Activated CD8-positive, alpha-beta memory T cell treated with anti-CD3 and anti-CD28 coated beads, Interleukin-2, amount 50 U/mL, for 48 hours (primary cell): ENCODE measurements around the gene SMIM35.

ENCODE experiments used
- DNase-seq: peaks from one replicate; pipeline ENCODE4 v3.0.0-alpha.2; 2020

The SMIM35 gene

DNA sequence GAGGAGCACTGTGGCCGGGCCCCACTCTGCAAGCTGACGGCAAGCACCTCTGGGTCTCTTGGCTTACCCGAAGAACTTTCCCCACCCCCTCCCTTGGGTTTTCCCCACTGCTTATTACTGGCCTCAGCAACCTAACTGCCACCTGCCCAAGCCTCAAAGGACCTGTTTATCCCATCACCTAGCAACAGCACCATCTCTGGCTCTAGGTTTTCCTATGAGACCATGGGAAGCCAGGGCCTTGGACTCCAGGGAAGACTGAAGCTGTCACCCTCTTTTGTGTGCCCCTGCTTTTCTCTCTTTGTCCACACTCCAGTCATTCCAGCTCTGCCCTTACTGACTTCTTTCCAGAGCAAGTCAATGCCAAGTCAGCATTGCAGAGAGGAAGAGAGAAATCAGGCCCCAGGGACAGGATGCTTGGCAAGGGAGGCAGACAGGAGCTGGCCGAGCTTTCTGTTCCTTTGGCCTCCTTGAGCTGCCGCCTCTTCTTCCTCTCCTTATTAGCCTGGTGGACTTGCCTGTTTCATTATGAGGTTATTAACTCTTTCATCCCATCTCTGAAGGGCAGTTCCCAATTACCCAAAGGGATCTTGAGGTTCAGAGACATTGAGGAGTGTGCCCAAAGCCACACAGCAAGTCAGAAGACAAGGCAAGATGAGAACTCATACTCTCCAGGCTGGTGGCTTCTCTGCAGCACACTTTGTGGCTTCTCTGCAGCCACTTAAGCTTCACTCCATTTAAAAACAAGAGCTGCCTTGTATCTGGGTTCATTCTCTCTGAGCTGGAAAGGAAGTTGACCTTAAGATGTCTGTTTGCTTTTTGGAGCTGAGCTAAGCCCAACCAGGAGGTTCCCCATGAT lies at the start of gene SMIM35:
Gene SMIM35 (minus strand): TSS at position 51 of the 856 bp plus-strand sequence. CDS start 206 bp downstream, outside the sequence.
- no peak for DNase-seq

DNA sequence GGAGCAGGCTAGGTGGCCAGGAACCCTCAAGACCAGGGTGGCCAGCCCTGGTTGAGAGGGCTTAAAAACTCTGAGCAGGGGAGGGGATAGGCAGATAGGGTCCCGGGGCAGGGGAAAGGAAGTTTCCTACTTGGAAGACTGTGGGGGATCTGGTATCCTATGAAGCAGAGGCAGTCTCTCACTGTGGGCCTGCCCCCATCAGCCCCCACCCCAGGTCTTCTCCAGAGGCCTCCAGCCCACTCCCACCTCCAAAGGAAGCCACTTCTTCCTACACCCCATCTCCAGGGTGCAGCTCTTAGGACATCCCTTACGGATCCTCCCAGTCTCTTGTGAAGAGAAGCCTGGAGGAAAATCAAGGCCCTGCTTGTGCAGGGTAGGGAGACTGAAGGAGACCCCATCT lies 49.6 kb upstream of the SMIM35 start:
- DNase-seq: no peak

DNA sequence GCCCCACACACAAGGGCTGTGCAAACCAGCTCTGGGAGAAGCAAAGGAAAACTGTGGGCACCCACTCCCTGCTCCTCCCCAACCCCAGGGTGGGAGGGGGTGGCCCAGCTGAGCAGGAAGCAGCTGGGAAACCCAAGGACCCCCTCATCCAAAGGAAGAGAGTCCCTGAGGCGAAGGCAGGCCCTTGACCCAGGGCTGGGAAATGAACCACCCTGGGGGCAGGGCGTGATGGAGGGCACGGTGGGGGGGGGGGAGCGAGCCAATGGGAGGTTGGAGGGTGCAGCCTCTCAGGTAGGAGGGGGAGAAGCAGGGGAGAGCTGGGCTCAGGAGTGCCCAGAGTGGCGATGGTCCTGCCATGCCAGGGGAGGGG lies 49.0 kb upstream of the SMIM35 start:
- DNase-seq: no peak

DNA sequence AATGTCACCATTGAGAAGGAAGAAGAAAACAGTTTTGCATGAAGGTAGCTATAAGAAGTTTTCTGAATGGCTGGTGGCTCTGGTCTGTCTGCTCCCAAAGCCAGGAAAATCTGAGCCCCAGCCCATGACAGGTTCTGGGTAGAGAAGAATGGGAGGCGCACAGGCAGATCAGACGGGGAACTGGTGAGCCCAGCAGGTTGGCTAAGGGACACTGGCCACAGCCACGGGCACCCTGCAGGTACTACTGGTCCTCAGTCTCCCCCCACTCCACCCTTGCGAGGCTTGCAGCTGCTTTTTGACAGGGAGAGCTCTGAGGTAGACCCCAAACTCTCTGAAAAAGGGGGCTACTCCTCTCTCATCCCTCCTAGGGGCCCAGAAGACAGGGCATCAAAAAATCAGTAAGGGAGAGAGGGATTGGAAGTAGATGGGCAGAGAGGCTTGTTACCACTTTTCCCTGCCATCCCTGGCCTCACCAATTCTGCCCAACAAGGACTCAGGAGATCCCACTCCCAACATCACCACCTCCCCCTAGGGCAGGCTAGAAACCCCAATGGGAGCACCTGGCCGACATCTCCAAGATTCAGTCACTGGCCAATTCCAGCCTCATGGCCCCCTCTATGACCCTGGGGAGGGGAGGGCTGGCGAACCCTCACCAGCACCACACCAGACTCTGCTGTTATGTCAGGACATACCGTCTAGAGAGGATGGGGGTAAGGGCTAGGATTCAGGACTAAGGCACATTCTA lies 48.5 kb upstream of the SMIM35 start:
- DNase-seq: no peak

DNA sequence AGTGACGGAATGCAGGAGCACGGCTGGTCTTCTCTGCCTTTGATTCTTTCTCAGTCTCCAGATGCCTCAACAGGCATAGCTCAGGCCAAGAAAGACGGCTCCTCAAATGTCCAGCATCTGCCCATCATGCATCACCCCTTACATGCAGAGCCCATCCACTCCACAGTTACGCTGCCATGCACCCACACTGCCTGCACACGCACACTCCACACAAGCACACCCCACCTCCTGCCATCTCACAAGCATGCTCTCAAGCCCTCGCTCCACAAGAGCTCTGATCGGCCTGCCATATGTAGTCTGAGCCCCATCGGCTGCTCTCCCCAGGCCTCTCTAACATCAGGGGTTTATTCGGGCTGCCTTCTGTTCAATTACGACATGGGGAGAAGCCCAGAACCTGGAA lies 47.1 kb upstream of the SMIM35 start:
- DNase-seq: no peak

DNA sequence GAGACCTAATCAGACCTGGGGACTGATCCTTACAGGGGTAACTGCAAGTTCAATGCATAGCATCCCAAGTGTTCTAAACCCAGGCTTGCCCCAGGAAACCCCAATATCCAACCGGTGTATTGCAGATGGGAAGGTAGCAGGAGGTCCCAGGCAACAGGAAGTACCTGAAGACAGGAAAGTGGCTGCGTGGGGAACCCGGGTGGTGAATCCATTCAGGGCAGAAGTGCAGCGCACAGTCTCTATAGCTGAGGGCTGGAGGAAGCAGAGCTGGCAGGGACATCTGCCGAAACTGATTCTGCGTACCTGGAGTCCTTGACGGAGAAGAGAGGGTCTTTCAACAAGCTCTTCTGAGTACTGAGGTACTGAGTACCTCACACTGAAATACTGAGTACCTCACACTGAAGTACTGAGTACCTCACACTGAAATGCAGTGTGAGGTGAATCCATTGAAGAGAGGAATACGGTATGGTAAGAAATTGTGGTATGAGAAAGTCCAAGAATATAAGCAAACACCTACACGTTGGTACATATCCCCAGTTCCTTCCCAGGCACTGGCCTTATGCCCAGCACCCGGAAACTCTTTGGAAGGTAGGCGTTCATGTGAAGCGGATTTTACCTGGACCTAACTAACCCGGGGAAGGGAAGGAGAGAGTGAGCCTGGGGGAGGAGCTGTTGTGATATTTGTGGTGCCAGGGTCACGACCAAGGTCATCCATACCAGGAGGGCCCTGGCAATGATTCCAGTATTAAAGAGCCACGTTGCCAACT lies 45.8 kb upstream of the SMIM35 start:
- DNase-seq: no peak

DNA sequence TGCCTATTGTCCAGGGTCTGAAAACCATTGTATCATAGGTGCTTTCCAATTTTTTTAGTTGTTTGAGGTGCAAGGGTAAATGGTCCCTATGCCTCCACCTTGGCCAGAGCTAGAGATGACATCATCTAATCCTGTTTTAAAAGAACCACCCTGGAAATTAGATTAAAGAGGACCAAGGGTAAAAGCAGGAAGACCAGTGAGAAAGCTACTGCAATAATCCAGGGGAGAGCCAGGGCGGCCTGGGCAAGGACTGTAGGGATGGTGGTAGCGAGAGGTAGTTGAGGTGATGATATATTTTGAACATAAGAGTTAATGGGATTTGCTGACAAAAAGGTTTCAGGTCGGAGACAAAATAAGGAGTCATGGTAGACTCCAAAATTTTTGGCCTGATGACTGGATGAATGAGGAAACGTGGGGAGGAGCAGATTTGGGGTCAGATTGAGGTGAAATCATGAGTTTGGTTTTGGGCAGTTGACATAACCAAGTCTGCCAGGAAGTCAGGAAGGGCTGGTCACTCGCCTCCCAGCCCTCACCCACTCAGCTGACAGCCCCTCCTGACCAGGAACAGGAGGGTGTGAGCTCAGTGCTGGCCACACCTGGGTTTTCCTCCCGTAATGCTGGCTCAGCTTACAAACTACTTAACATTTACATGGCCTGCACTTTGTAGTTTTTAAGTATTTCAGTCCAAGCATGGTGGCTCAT lies 42.9 kb upstream of the SMIM35 start:
- no peak for DNase-seq

DNA sequence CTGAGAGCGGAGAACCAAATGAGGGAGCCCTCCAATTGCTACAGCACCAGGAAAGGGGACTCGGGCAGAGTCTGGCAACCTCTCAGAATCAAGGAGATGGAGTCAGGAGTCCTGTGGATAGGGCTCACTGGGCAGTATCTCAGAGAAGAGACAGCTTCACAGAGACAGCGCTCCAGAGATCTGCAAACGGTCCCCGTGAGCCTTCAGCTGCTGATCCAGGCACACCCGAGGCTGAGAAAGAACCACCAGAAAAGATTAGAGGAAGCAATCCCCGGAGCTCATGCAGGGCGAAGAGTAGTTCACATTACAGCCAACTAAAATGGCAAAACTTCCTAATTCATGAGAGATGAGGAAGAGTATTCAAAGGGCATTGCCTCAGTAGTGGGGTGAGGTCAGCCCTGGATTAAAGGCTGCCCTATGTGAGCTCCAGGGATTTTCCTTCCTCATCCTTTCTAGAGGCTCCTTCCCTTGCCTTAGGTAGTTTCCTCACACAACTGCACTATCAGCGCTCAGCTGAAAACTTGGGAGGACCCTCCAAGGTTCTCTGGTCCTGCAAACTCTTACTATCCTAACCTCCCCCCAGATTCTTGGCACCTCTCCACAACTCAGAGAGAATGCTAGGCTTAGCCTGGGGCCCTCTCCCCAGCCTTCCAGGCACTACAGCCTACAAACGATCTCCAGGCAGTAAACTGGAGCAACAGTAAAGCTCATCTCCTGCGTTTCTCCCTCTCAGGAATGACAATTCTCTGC lies 42.1 kb upstream of the SMIM35 start:
- DNase-seq: no peak

DNA sequence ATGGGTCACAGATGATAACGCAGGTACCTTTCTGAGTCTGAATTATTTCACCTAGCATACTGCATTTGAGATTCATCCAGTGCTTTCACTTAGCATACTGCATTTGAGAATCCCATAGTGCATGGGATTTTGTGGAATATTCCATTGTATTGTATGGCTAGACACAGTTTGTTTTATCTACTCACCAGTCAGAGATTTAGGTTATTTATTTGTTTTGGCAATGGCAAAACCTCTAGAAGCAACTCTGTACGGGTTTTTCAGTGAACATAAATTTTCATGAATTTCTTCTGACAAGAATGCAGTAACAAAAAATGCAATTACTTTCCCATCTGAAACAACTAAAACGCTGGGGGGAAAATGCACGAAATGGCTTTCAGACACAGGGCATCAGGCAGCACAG lies 41.5 kb upstream of the SMIM35 start:
- DNase-seq: no peak

DNA sequence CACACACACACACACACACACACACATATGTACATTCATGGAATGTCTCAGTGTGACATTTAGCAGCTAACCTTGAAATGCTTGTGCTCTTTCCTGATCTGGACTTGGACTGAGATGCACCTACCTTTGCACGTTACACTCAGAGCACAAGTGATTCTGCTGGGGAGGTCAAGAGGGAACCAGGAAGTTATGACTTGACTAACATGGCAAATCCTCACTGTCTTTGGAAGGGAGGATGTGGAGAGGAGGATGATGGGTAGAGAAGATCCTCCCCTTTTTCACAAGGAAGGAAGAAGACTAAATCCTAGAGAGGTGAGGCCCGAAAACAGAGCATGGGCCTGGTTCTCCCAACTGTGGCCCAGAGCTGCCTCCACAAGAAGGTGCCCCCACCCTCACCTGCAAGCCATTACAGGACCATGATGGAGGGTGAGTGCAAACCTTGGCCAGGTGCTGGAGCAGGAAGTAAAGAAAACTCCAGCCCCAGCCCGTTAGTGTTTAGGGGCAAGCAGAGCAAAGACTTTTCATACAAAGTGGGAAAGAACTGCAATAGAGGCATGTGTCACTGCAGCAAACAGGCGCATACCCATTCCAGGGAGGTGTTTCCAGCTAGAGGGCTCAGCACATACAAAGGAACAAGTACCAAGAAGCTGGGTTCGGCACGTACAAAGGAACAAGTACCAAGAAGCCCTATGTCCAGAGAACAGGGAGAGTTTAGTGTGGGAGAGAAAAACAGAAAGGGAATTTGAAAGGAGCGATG lies 39.5 kb upstream of the SMIM35 start:
- DNase-seq: no peak

DNA sequence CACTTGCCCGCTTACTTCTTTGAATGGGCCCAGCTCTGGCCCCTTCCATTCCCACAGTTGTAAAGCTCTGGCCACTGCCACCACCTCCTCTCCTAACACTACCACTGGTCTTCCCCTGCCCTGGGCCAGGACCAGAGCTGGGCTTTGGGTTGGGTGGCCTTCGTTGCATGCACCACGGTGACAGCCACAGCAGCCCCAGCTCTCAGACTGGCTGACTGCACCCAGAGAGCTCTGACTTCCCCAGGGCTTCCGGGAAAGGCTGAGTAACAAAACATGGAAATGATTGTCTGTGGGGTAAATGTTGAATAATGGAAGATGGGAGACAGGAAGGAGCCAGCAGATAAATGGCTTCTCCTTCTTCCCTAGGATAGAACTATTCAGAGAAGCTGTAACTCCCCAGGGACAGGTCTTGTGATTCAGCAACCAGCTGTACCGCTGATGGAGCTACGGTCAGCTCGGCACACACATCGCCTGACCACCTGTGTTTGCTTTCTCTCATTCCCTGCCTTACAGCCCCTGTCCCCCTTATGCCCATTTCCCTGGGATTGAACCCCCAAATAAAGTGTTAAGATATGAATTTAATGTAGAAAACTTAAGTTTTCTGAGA lies 38.3 kb upstream of the SMIM35 start:
- DNase-seq: no peak

DNA sequence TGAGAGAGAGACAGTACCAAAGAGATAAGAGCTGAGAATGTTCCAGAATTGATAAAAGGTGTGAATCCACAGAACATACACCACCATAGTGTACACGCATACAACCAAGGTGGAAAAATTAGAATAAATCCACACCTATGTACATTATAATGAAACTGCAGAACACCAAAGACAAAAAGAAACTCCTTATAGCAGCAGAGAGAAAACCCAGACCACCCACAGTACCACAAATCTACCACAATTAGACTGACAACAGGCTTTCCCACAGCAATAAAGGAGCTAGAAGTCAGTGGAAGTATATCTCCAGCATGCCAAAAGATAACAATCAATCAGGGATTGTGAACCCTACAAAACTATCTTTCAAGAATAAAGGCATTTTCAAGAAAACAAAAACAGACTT lies 34.0 kb upstream of the SMIM35 start:
- no peak for DNase-seq

DNA sequence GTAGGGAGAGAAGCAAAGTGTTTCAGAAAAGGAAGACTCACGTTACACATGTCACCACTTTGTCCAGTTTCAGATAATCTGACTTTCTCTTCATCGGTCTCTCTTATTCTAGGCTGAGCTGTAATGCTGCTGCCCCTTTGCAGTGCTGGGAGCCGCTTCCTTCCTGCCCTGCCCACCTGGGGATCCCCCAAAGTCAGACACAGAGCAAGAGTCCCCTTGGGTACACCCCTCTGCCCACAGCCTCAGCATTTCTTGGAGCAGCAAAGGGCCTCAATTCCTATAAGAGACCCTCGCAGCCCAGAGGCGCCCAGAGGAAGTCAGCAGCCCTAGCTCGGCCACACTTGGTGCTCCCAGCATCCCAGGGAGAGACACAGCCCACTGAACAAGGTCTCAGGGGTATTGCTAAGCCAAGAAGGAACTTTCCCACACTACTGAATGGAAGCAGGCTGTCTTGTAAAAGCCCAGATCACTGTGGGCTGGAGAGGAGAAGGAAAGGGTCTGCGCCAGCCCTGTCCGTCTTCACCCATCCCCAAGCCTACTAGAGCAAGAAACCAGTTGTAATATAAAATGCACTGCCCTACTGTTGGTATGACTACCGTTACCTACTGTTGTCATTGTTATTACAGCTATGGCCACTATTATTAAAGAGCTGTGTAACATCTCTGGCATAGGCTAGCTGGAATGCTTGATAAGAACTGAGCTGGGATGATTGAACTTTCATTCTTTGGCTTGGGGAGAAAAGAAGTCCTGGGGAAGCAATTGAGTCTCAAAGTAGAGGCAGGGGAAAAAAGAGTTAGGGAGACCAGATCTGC lies 31.2 kb upstream of the SMIM35 start:
- DNase-seq: no peak

DNA sequence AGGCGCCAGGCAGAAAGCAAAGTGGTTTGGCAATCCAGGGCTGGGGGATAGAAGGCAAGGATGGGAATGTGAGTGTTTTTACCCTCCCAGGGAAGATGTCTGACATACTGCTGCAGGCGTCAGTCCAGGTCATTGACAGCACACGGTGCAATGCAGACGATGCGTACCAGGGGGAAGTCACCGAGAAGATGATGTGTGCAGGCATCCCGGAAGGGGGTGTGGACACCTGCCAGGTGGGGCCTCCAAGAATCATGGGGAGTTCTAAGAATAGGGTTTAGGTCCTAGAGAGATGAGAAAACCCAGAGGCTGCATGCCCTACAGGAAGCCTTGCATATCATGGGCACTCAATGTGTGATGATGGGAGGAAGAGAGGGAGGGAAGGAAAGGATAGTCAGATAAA lies 28.3 kb upstream of the SMIM35 start:
- no peak for DNase-seq

DNA sequence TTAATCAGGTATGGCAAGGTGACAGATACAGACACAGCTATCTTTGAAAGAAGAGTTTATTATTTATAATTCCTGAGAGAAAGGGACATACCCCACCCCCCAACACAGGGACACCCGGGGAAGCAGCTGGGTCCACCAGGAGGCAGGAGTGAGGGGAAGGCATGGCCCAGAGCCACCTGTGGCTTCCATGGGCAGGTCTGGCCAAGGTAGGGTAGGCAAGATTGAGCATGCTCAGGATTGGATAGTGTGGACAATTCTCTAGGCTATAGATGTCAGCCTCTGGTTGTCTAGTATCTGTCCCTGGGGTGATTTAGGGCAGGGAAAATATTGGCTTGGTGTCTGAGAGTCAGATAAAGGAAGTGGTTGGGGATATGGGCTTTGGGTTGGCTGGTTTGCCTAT lies 27.5 kb upstream of the SMIM35 start:
- no peak for DNase-seq

DNA sequence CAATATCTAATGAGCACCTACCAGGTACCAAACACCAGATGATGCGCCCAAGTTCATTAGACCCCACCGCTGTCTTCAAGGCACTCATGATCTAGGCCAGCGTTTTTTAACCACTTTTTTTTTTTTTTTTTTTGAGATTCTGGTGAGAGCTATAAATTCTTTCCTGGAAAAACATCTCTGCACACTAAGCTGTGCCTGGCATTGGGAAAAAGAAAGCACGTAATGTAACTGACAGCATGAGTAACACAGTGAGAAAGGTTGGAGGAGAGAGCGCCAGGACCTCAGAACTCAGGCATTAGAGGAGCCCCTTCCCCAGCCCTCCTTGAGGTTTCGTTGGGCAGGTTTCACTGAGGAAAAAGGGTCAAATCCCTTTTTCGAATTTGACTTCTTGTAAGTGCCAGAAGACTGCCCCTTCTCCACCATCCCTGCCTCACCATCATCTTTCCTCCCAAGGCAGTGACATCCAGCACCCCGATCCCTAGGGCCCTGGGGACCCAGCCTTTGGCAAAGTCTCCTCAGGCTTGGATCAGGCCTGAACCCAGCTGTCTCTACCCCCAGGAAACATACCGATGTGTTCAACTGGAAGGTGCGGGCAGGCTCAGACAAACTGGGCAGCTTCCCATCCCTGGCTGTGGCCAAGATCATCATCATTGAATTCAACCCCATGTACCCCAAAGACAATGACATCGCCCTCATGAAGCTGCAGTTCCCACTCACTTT lies 26.1 kb upstream of the SMIM35 start:
- no peak for DNase-seq

DNA sequence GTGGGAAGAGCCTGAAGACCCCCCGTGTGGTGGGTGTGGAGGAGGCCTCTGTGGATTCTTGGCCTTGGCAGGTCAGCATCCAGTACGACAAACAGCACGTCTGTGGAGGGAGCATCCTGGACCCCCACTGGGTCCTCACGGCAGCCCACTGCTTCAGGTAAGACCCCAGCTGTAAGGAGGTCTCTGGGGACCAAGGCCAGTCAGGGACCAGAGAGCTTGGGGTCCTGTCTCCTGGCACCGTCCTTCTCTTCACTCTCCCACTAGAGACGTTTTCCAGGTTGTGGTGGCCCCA lies 24.9 kb upstream of the SMIM35 start:
- no peak for DNase-seq

DNA sequence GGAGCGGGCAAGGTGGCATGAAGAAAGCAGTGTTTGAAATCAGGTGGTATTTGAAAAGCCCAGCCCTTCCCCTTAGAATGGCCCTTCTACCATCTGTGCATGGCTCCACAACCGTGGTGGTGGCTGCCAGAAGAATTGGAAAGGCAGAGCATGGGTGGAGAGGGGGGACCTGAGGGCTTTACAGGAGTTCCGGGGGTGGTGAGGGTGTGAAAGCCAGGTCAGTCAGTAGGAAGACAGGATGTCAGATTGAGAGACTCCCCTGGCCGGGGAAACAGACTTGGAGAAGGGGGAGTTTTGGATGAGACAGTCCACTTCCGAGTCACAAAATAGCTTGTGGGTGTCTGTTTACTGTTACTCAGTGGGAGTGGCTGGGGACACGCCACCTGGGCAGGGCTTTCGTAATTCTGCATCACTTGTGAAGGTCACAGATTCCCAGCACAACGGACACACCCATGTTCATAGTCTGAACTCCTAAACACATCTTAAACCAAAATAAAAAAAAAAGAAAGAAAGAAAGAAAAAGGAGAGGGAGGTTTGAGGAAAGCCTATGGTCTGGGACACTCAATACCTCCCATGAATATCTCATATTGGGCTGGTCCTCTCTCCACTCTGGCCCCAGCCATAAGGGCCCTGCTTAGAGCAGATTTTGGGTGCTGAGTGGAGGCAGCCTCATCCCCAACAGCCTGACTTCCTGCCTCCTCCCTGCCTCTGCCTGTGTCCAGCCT lies 24.4 kb upstream of the SMIM35 start:
- DNase-seq: no peak

DNA sequence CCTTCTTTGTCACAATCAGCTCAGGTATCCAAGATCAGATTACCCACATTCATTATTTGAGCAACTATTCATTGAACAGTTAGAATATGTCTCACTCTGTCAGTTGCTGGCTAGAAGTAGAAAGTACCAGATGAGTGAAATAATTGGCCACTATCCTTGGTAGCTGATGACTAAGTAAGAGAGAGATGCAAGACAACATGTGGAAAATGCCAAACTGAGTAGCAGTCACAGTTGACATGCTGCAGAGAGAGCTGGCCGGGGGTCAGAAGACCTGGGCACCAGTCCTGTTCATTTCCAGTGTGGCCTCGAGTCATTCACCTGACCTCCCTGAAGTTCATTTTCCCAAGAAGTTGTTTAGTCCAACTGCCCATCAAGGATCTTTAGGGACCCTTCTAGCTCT lies 22.5 kb upstream of the SMIM35 start:
- DNase-seq: no peak
